ENCODE results near the gene AEBP1. TPM values are rescaled to one million over a fixed set of nuclear protein-coding genes. Genes with fewer than 3 reads are reported as not detected.

AEBP1 gene
- total and polyA plus RNA-seq, 9 of the 15 experiments (the other 6 are each of a cell fraction or from before 2014, with no cell fraction given), result 0.03 to 0.78 (median 0.30) TPM; not detected in 2

GRCh38 chr7:44147026-44147991, 43.2 kb downstream of the AEBP1 start (continued):
- TF ChIP-seq ZBTB12 (CRISPR knock-in tag; IDR thresholded peaks at IDR 0.05), result no peak
- no peak for TF ChIP-seq ESRRA (IDR thresholded peaks at IDR 0.05; ENCODE audit: borderline replicate concordance, low read depth)
- TF ChIP-seq ZNF717 (CRISPR knock-in tag; IDR thresholded peaks at IDR 0.05), result no peak
- TF ChIP-seq ZNF696 (CRISPR knock-in tag; conservative IDR thresholded peaks at IDR 0.05), result no peak
- peak; percentile 73; the same call in 1 of the 2 replicates for TF ChIP-seq ZEB2 (IDR thresholded peaks at IDR 0.05)
- TF ChIP-seq TAF7 (tag; IDR thresholded peaks at IDR 0.05), result no peak
- TF ChIP-seq ZNF121 (CRISPR knock-in tag; conservative IDR thresholded peaks at IDR 0.05), result no peak
- TF ChIP-seq ZNF444 (CRISPR knock-in tag; IDR thresholded peaks at IDR 0.05), result no peak
- no peak for TF ChIP-seq KAT8 (IDR thresholded peaks at IDR 0.05; ENCODE audit: low read depth)
- no peak for TF ChIP-seq DLX4 (CRISPR knock-in tag; IDR thresholded peaks at IDR 0.05)
- no peak for TF ChIP-seq HMGXB4 (CRISPR knock-in tag; IDR thresholded peaks at IDR 0.05)
- TF ChIP-seq ZNF407 (IDR thresholded peaks at IDR 0.05; ENCODE audit: low read depth), result no peak
- no peak for TF ChIP-seq HES1 (IDR thresholded peaks at IDR 0.05; ENCODE audit: low read depth)
- TF ChIP-seq SMARCA5 (IDR thresholded peaks at IDR 0.05), result no peak
- TF ChIP-seq MCM2 (IDR thresholded peaks at IDR 0.05; ENCODE audit: low read depth), result no peak
- TF ChIP-seq TEAD2 (tag; IDR thresholded peaks at IDR 0.05), result no peak
